ENCODE results near the gene UBTD1. TPM values are rescaled to one million over a fixed set of nuclear protein-coding genes. Genes with fewer than 3 reads are reported as not detected.

Gene UBTD1
- total RNA-seq, 3 donors from 2014 or later: 0.49 to 7.3 (median 3.4) TPM

DNA sequence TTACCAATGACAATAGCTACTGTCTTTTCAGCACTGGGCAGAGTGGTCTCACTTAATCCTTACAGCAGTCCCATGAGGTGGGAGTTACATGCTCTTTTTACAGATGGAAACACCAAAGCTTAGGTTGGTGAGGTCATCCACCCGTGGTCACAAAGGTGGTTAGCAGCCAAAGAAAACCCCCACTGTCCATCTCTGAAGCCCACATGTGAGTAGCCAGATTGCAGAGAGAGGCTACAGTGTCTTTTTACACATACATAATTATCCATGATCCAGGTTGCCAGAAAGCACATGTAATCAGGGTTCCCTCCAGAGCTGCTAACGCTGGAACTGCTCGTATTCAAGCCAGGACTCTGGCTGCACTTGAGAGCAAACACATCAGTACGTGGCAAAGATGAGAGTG lies 49.2 kb downstream of the UBTD1 start:
- intact Hi-C loops (cut with DNase I, micrococcal nuclease): no loop called here
- Histone ChIP-seq H3K9me3 (no peaks in the 10 kb centered on the region), H3K4me1 (ENCODE audit: low read depth) (no peaks in the 10 kb centered on the region), H3K4me3 (no peak overlapping the region), H3K36me3 (ENCODE audit: low read depth) (no peaks in the 10 kb centered on the region)
- DNase-seq: no peak
- TF ChIP-seq, protein P1, sequence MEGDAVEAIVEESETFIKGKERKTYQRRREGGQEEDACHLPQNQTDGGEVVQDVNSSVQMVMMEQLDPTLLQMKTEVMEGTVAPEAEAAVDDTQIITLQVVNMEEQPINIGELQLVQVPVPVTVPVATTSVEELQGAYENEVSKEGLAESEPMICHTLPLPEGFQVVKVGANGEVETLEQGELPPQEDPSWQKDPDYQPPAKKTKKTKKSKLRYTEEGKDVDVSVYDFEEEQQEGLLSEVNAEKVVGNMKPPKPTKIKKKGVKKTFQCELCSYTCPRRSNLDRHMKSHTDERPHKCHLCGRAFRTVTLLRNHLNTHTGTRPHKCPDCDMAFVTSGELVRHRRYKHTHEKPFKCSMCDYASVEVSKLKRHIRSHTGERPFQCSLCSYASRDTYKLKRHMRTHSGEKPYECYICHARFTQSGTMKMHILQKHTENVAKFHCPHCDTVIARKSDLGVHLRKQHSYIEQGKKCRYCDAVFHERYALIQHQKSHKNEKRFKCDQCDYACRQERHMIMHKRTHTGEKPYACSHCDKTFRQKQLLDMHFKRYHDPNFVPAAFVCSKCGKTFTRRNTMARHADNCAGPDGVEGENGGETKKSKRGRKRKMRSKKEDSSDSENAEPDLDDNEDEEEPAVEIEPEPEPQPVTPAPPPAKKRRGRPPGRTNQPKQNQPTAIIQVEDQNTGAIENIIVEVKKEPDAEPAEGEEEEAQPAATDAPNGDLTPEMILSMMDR (IDR thresholded peaks at IDR 0.05): no peak
- ATAC-seq: no peak

DNA sequence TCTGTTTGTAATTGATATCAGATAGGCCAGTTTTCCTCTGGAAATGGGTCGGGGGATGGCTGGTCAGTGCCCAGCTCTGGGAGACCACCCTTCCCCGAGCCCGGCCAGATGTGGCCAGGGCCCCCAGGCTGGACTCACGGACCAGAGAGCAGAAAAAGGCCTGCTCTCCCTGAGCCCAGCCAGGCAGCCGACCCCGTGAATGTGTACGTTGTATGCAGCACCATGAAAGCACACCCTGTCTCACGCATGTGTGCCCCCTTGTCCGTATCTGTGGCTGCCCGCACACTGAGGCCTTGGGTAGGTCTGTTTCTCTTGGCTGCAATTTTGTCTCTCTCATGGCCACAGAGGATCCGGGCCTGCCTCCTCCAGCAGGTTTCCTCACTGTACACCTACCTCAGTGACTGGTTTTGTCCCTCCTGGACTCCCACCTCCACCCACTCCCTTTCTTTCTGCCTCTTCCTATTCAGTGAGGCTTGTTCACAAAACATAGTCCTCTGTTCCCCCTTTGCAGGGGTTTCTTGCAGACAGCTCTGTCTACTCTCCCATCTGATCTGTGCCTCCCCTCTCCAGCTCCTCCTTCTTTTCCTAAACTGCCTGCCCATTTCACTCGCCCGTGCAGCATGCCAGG lies 50.2 kb downstream of the UBTD1 start:
- no peaks in the 10 kb centered on the region for H3K36me3 ChIP-seq (ENCODE audit: low read depth)
- ATAC-seq: no peak
- H3K4me3 ChIP-seq: no peak overlapping the region
- no peak for DNase-seq
- intact Hi-C loops (cut with DNase I, micrococcal nuclease): no loop called here
- H3K4me1 ChIP-seq (ENCODE audit: low read depth): no peaks in the 10 kb centered on the region
- TF ChIP-seq, protein P1 (IDR thresholded peaks at IDR 0.05): no peak
- H3K9me3 ChIP-seq: no peaks in the 10 kb centered on the region

DNA sequence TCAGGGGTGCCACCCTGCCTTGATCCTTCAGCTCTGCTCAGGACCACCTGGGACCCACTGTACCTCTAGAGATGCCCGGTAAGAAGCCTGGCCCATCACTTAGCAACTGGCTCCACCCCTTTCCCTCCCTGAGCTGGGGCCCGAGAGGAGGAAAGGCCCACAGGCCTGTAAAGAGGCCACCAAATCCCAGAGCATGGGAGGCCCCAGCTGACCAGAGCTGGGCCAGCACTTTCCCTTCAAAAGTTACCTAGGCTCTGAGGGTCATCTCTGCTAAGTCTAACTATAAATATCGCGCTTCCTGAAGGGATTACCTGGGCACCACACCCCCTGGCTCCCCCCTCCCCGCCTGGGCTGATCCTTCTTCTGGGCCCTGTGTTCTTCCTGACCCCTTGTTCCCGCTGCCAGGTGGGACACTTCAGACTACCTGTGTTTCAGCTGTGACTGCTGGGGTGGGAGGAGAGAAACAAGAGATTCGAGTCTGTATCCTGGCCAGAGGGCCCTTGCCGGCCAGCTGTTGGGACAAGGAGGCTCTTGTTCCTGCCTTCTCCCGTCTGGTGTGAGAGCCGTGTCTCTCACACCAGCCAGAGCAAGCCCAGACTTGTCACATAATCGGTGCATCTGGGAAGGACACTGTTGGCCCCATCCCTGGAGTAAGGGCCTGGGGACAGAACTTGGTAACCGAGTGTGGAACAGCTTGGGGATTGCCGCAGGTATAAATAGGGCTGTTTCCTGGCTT lies 51.0 kb downstream of the UBTD1 start:
- Histone ChIP-seq H3K36me3 (ENCODE audit: low read depth) (no peaks in the 10 kb centered on the region), H3K4me3 (no peak overlapping the region), H3K4me1 (ENCODE audit: low read depth) (no peaks in the 10 kb centered on the region), H3K9me3 (no peaks in the 10 kb centered on the region)
- no peak for ATAC-seq
- TF ChIP-seq, protein P1 (IDR thresholded peaks at IDR 0.05): no peak
- intact Hi-C loops (cut with DNase I, micrococcal nuclease): loop anchor here (10.0 kb wide), 1 partner anchor 85 kb away; no protein-coding TSS in a partner anchor
- no peak for DNase-seq

DNA sequence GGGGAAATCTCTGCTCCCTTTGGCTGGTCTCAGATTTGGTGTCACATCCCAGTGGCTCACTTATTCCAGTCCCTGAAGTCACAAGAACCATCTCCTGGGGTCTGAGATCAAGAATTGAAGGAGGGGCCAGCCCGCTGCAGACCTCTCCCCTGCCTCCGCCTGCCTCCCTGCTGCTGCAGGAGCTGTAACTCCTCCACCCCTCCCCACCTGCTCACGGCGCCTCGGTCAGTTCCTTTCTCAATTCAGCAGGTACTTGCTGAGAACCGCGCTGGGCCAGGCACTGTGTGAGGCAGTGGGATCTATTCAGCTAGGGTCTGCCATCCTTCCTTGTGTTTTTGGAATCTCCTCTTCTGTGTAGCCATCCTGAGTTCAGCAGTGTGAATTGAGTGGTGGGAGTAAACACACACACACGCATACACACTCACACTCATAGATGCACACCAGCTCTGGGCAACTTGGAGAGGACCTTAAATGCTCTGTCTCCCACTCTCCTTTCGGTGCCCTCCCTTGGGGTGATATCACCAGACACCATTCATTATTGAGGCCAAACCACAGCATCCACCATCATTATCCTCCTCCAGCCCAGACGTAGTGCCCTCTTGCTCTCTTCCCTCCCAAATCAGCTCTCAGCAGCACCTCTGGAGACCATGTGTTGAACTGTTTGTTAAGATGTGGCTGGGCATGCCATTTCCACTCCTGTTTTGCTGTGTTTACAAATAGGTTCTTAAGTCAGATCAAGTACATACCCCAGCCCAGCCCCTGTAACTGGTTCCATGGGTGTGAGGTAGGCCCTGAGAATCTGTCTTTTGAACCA lies 51.8 kb downstream of the UBTD1 start:
- ATAC-seq: no peak
- H3K36me3 ChIP-seq (ENCODE audit: low read depth): no peaks in the 10 kb centered on the region
- DNase-seq: no peak
- H3K4me3 ChIP-seq: no peak overlapping the region
- TF ChIP-seq, protein P1 (IDR thresholded peaks at IDR 0.05): no peak
- peaks cover under 1% of the 10 kb centered on the region for H3K9me3 ChIP-seq
- H3K4me1 ChIP-seq (ENCODE audit: low read depth): no peaks in the 10 kb centered on the region
- intact Hi-C loops (cut with DNase I, micrococcal nuclease): loop anchor here (10.0 kb wide), 1 partner anchor 86 kb away; no protein-coding TSS in a partner anchor

DNA sequence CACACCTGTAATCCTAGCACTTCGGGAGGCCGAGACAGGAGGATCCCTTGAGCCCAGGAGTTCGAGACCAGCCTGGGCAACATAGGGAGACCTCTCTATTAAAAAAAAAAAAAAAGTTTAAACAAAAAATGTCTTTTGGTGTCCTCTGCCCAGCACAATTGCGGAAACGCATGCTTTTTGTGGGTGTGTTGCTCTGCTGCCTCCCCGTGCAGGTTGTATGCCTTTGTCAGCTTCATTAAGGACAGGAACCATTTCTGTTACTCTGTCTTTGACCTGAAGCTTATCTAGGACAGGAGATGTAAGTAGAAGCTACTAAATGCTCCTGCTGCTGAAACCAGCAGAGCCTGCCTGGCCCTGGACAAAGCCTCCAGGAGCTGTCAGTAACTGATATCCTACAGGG lies 52.5 kb downstream of the UBTD1 start:
- Histone ChIP-seq H3K36me3 (ENCODE audit: low read depth) (no peaks in the 10 kb centered on the region), H3K4me1 (ENCODE audit: low read depth) (no peaks in the 10 kb centered on the region), H3K9me3 (peaks cover 1% of the 10 kb centered on the region), H3K4me3 (no peak overlapping the region)
- TF ChIP-seq, protein P1 (IDR thresholded peaks at IDR 0.05): no peak
- intact Hi-C loops (cut with DNase I, micrococcal nuclease): loop anchor here (10.0 kb wide), 1 partner anchor 86 kb away; no protein-coding TSS in a partner anchor
- DNase-seq (no peak), ATAC-seq (no peak)
